Measurements from ENCODE around the gene CTDSP1.
A peak's percentile ranks its signal among the peaks of the same experiment; 100 is the strongest.

CTDSP1 gene

GRCh38 chr2:218400167-218400929 lies 680 bp downstream of the CTDSP1 start:
- DNase-seq (ENCODE audit: low spot score) = no peak

DNA sequence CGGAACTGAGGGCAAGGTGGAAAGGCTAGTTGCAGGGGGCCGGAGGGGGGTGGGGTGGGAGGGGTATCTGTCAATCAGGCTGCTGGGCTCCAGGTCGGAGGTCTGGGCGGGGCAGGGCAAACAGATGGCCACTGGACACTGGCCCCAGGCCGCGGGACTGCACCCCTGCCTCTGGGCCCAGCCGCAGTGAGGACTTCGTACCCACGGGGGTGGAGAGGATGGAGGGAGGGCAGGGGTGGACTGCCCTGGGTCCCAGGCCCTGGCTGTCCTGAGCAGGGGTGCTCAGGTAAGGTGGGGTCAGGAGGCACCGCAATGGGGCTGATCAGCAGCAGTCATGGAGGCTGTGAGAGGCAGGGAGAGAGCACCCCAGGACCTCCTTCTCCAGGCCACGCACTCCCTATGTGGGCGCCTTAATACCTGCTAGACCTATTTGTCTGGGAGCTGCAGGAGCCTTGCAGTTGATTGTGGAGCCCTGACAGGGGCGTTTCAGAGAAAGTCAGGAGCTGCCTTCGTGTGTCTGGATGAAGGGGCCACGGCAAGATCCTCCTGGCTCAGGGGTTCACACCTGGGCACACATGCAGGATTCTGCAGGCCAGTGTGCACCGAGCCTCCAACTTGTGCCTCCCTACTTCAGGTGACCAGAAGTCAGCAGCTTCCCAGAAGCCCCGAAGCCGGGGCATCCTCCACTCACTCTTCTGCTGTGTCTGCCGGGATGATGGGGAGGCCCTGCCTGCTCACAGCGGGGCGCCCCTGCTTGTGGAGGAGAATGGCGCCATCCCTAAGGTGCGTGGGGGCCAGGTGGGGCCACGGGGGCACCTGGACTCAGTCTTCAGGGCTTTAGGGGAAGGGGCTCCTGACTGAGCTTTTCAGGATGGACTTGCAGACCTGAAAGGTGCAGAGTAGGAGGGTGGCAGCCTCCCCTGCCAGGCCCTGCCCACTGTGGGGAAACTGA lies 1.5 kb downstream of the CTDSP1 start:
- DNase-seq (ENCODE audit: low spot score) = no peak

GRCh38 chr2:218401890-218402289 lies 2.2 kb downstream of the CTDSP1 start:
- no peak for DNase-seq (ENCODE audit: low spot score)

- no peak for DNase-seq (ENCODE audit: low spot score)
Measured at GRCh38 chr2:218402491-218402901, 2.8 kb downstream of the CTDSP1 start.

- DNase-seq (ENCODE audit: low spot score) = no peak
Measured at GRCh38 chr2:218402911-218403411, 3.3 kb downstream of the CTDSP1 start.

- no peak for DNase-seq (ENCODE audit: low spot score)
Measured at GRCh38 chr2:218403810-218404209, 4.1 kb downstream of the CTDSP1 start.

- DNase-seq (ENCODE audit: low spot score) = no peak
Measured at GRCh38 chr2:218404351-218405085, 4.8 kb downstream of the CTDSP1 start.

DNA sequence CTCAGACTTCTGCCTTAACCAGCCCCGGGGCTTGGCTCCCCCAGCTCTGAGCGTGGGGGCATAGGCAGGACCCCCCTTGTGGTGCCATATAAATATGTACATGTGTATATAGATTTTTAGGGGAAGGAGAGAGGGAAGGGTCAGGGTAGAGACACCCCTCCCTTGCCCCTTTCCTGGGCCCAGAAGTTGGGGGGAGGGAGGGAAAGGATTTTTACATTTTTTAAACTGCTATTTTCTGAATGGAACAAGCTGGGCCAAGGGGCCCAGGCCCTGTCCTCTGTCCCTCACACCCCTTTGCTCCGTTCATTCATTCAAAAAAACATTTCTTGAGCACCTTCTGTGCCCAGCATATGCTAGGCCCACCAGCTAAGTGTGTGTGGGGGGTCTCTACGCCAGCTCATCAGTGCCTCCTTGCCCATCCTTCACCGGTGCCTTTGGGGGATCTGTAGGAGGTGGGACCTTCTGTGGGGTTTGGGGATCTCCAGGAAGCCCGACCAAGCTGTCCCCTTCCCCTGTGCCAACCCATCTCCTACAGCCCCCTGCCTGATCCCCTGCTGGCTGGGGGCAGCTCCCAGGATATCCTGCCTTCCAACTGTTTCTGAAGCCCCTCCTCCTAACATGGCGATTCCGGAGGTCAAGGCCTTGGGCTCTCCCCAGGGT lies 5.5 kb downstream of the CTDSP1 start:
- no peak for DNase-seq (ENCODE audit: low spot score)

DNA sequence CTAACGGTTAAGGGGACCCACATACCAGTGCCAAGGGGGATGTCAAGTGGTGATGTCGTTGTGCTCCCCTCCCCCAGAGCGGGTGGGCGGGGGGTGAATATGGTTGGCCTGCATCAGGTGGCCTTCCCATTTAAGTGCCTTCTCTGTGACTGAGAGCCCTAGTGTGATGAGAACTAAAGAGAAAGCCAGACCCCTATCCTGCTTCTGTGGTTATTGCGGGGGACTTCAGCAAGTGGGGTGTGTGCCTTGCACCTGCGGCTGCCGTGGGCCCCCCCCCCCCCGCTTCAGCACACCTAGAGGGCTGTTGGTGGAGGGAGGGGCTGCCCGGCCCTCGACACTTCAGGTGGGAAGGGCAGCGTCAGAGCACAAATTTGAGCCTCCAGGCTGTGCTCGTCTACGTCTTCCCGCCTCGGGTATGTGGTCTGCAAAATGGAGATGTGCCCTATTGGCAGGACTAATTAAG lies 6.1 kb downstream of the CTDSP1 start:
- no peak for DNase-seq (ENCODE audit: low spot score)

GRCh38 chr2:218406209-218406948 lies 6.7 kb downstream of the CTDSP1 start:
- DNase-seq (ENCODE audit: low spot score) = peak; percentile 98

DNA sequence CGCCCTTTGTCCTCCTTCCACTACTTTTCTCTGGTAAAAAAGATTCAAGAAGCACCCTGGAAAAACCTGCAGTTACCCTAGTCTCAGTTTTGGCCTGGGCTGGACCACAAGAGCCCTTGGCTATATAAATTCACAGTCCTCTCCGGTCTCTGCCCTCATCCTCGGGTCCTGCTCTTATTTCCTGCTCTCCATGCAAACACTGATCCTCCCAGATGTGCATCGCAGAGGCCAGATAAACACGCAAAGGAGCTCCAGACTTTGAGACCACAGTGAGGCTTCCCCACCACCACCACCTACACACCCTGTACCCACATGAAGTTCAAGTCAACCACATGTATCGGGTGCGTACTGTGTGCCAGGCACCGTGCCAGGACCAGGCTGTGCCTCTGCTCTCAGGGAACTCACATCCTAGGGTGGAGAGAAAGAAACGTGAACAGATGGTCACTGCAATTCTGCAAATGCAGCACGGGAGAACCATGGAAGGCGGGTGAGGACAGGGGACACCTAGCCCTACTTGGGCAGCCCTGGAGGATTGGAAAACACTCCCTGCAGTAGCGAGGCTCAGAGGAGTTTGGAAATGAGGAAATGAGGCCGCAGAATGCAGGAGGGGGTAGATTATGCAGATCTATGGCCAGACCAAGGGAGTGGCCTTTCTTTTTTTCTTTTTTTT lies 7.4 kb downstream of the CTDSP1 start:
- DNase-seq (ENCODE audit: low spot score) = peak; percentile 48

GRCh38 chr2:218407717-218408116 lies 8.0 kb downstream of the CTDSP1 start:
- no peak for DNase-seq (ENCODE audit: low spot score)

DNA sequence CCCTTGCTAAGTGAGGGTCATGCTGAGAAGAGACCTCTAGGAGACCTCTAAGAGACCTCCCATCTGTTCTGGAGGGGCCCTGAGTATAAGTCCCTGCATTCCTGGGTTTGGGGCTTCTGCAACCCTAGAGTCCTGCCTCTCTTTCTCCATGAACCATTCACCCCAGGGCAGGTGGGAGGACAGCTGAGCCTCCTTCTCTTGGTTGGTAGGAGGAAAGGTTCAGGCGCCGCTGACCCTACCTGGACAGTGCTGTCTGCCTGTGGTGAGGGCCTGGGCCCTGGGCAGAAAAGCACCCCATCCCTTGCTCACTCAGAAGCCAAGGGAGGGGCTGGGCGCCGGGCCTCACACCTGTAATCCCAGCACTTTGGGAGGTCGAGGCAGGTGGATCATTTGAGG lies 18.7 kb downstream of the CTDSP1 start:
- no peak for DNase-seq (ENCODE audit: low spot score)

GRCh38 chr2:218418717-218419458 lies 19.2 kb downstream of the CTDSP1 start, which contains the start of gene VIL1:
TSS of gene VIL1 (plus strand) at chr2:218419123. CDS start at chr2:218423779, 4,656 bp downstream.
- no peak for DNase-seq (ENCODE audit: low spot score)

DNA sequence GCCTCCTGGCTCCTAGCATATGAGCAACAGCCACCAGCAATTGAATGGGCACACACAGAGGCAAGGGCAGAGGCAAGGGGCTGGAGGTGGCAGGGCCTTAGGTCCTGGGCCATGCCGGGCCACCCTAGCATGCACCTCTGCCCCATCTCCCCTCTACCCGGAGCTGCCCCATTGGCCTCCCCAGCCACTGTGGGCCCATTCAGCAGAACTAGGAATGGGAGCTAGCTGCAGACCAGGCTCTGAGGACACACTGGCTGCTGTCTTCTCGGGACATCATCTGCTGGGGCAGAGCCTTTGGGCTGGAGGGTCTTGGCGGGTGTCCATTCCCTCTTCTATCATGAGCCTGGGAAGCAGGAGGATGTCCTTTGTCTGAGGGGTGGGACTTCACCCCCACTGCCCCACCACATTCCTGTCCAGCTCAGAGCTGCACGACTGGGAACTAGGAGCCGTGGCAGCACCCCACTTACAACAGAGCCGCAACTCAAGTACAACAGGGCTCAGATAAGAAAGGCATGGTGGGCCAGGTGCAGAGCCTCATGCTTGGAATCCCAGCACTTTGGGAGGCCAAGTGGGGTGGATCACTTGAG lies 20.1 kb downstream of the CTDSP1 start:
- DNase-seq (ENCODE audit: low spot score) = no peak

DNA sequence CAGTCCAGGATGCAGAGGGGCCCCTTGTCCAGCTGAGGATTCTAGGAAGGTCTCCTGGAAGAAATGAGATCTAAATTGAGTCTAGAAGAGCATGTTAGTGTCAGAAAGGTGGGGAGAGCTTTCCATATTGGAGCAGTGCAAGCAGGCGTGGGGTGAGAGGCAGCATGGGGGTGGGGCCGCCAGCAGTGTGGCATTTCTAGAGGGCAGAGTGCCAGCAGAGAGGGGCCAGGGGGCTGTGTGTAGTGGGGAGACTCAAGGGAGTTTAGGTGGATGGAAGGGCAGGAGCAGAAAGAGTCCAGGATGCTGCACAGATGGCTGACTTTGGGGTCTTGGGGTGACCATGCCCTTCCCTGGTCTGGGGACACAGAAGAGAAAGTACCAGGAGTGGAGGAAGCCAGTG lies 21.4 kb downstream of the CTDSP1 start:
- no peak for DNase-seq (ENCODE audit: low spot score)

- DNase-seq (ENCODE audit: low spot score) = no peak
Measured at GRCh38 chr2:218422403-218423086, 22.9 kb downstream of the CTDSP1 start.

- DNase-seq (ENCODE audit: low spot score) = no peak
Measured at GRCh38 chr2:218423584-218423983, 23.9 kb downstream of the CTDSP1 start.

All from AG20443 (cell line).